Activated T-cell treated with anti-CD3 and anti-CD28 coated beads, Interleukin-2, amount 50 U/mL, for 72 hours (primary cell): ENCODE measurements around the gene MOB3A. TPM values are rescaled to one million over a fixed set of nuclear protein-coding genes. Genes with fewer than 3 reads are reported as not detected.
A peak's percentile ranks its signal among the peaks of the same experiment; 100 is the strongest.

Source experiments
- ATAC-seq, 2 donors: fragments of 150-1000 bp; cut with Tn5 transposase; replicated peaks in 1 of 2; 2 replicates each; pipeline ENCODE4 v1.10.0; 2021; ENCODE audit warnings: moderate library complexity in 2 of 2, mild to moderate bottlenecking in 1 of 2
- DNase-seq, 2 donors: peaks; one replicate each; pipeline ENCODE4 v3.0.0; 2021 to 2022; ENCODE audit warnings: mixed read lengths in 1 of 2
- H3K27ac Mint-ChIP-seq: one replicate; pipeline ENCODE4 v1.8.0; 2022; ENCODE audit warnings: mild to moderate bottlenecking, moderate library complexity, mixed read lengths
- H3K27me3 Mint-ChIP-seq: one replicate; pipeline ENCODE4 v1.8.0; 2022; ENCODE audit warnings: low read depth, mixed read lengths
- H3K36me3 Mint-ChIP-seq, 2 donors: one replicate each; pipeline ENCODE4 v1.8.0; 2022; ENCODE audit warnings: mixed read lengths in 2 of 2, mild to moderate bottlenecking in 1 of 2; ENCODE audit not compliant: insufficient read depth in 2 of 2
- H3K4me1 Mint-ChIP-seq: one replicate; pipeline ENCODE4 v1.8.0; 2022; ENCODE audit warnings: low read depth, mixed read lengths
- H3K4me3 Mint-ChIP-seq, 2 donors: one replicate each; pipeline ENCODE4 v1.8.0; 2022; ENCODE audit warnings: mild to moderate bottlenecking in 2 of 2, mixed read lengths in 2 of 2, moderate library complexity in 2 of 2
- H3K9me3 Mint-ChIP-seq, 2 donors: one replicate each; pipeline ENCODE4 v1.8.0; 2022; ENCODE audit warnings: mixed read lengths in 2 of 2
- total RNA-seq, 2 donors: library from RNA; stranded (reverse); gene quantifications; one replicate each; pipeline ENCODE4 v1.2.3, GENCODE V29; 2022

Gene MOB3A
- total RNA-seq = 100 to 1,000 TPM; 129 to 134 TPM

- Mint-ChIP-seq H3K27ac (peak within 1 kb of the TSS; percentile 96), H3K27me3 (no peaks in the 10 kb centered on the region), H3K9me3 (no peaks in the 10 kb centered on the region), H3K36me3 (peaks cover 10 to 12% of the 10 kb centered on the region in 2 donors), H3K4me3 (peak within 1 kb of the TSS; percentile 99), H3K4me1 (peaks cover 36% of the 10 kb centered on the region)
- DNase-seq = peak; percentile 92
- ATAC-seq = peak; percentile 65 to 69
These were observed at the start of gene MOB3A for GRCh38 chr19:2096034-2096479. MOB3A (minus strand) TSS chr19:2096326; CDS start chr19:2078560, 17,766 bp downstream.

- H3K36me3 Mint-ChIP-seq = peaks cover 0 to 3% of the 10 kb centered on the region in 2 donors
- no peaks in the 10 kb centered on the region for H3K9me3 Mint-ChIP-seq
- peak overlapping the region; percentile 40 to 55 for H3K4me3 Mint-ChIP-seq
- peaks cover 53% of the 10 kb centered on the region for H3K4me1 Mint-ChIP-seq
- H3K27ac Mint-ChIP-seq = peak overlapping the region; percentile 40
- H3K27me3 Mint-ChIP-seq = no peaks in the 10 kb centered on the region
- no peak for DNase-seq
- peak; percentile 13 to 26 for ATAC-seq
These were observed 49.7 kb upstream of the MOB3A start for GRCh38 chr19:2145831-2146241.

- H3K9me3 Mint-ChIP-seq = no peaks in the 10 kb centered on the region
- no peak overlapping the region for H3K27ac Mint-ChIP-seq
- DNase-seq (no peak), ATAC-seq (no peak)
- no peaks in the 10 kb centered on the region for H3K27me3 Mint-ChIP-seq
- peaks cover 44% of the 10 kb centered on the region for H3K4me1 Mint-ChIP-seq
- H3K36me3 Mint-ChIP-seq = peaks cover 0 to 5% of the 10 kb centered on the region in 2 donors
- no peak overlapping the region for H3K4me3 Mint-ChIP-seq
These were observed 48.1 kb upstream of the MOB3A start for GRCh38 chr19:2144190-2144589.

DNA sequence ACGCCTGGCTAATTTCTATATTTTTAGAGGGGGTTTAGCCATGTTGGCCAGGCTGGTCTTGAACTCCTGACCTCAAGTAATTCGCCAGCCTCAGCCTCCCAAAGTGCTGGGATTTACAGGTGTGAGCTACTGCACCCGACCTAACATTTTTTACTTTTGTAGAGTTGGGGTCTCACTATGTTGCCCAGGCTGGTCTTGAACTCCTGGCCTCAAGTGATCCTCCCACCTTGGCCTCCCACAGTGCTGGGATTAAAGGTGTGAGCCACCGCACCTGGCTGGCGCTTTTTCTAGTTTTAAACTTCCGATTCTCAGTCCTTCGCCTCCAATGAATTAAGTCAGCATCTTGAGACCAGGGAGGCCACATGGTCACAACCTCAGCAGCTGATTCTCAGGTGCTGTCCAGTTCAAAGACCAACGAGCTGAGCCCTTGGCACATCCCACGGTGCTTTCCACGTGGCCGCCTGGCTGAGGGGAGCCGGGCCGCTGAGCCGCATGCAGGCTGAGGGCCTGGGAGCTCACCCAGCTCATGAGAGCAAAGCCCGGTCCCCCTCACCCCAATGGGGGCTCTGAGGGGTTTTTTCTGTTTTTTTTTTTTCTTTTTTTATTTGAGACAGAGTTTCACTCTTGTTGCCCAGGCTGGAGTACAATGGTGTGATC, 46.2 kb upstream of the MOB3A start:
- Mint-ChIP-seq H3K36me3 (peaks cover 2 to 4% of the 10 kb centered on the region in 2 donors), H3K27ac (no peak overlapping the region)

GRCh38 chr19:2140138-2140569, 44.0 kb upstream of the MOB3A start:
- H3K27me3 Mint-ChIP-seq = no peaks in the 10 kb centered on the region
- ATAC-seq = no peak
- no peaks in the 10 kb centered on the region for H3K9me3 Mint-ChIP-seq
- H3K4me3 Mint-ChIP-seq = no peak overlapping the region
- DNase-seq = no peak
- peaks cover 4% of the 10 kb centered on the region for H3K4me1 Mint-ChIP-seq
- H3K27ac Mint-ChIP-seq = no peak overlapping the region
- peaks cover 2 to 4% of the 10 kb centered on the region in 2 donors for H3K36me3 Mint-ChIP-seq

More for the DNA sequence above, 46.2 kb upstream of the MOB3A start:
- no peak for ATAC-seq
- Mint-ChIP-seq H3K9me3 (no peaks in the 10 kb centered on the region), H3K4me1 (peaks cover 25% of the 10 kb centered on the region), H3K4me3 (no peak overlapping the region), H3K27me3 (no peaks in the 10 kb centered on the region)
- DNase-seq = no peak

DNA sequence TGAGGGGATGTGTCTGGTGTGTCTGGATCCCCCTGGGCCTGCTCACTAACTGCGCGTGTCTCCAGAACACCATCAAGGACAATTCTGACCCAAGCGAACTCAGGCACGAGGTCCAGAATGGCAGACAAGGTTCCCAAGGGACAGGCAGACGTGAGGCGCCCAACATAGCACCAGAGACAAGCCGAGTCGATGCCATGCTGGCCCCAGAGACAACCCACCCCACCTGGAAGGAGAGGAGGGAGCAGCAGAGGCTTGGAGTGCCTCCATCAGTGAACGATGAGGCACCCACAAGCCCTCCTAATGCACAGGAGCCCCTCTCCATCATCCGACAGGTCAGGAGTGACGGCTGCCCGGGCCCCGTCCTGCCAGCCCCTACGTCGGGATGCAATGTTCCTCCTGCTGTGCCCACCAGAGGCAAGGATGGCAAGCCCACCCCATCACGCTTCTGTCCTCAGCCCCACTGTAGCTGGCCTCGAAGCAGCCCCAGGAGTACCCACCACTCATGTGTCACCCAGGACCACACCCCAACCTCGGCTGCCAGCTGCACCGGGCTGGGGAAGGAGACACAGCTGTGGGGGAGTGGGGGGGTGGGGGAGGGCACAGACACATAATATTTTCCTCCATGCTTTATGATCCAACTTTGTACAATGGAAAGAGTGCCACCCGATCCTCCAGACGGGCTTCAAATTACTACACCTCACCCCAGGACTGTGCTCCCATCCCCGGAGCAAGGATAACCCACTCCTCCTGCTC, 43.4 kb upstream of the MOB3A start:
- no peak overlapping the region for H3K27ac Mint-ChIP-seq
- no peaks in the 10 kb centered on the region for H3K9me3 Mint-ChIP-seq
- no peak for DNase-seq
- H3K4me3 Mint-ChIP-seq = no peak overlapping the region
- ATAC-seq = no peak
- H3K36me3 Mint-ChIP-seq = peaks cover 2 to 3% of the 10 kb centered on the region in 2 donors
- H3K27me3 Mint-ChIP-seq = no peaks in the 10 kb centered on the region
- H3K4me1 Mint-ChIP-seq = no peaks in the 10 kb centered on the region

DNA sequence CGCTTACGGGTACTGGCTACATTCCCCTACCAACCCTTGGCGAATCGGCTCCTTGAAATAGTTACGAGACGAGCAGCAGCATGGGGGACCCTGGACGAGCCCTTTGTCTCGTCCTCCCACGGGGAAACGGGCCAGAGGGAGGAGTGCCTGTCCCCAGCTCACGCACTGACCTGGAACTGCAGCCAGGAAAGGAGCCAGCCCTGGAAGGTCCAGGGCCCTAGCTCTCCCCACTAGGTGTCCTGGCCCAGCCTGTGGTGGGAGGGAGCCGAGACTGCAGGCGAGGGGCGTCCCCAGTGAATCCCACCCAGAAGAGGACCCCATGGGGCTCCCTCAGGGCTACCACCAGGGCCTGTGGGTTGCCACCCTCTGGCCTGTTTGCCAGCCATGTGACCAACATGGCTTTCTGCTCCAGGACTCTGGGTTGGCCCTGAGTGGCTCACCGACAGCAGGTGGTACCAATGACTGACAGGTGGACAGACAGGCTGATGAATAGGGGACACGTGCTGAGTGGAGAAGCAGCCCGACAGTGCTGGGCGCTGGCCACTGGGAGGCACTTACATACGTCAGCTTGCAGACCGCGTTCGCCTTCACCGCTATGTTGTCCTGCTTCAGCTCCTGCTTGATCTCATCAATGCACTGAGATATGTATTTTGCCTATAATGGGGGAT, 42.1 kb upstream of the MOB3A start:
- ATAC-seq (no peak), DNase-seq (no peak)
- Mint-ChIP-seq H3K27me3 (no peaks in the 10 kb centered on the region), H3K4me1 (no peaks in the 10 kb centered on the region), H3K27ac (no peak overlapping the region), H3K36me3 (peaks cover 2 to 3% of the 10 kb centered on the region in 2 donors), H3K4me3 (no peak overlapping the region), H3K9me3 (no peaks in the 10 kb centered on the region)

- H3K9me3 Mint-ChIP-seq = no peaks in the 10 kb centered on the region
- no peak for ATAC-seq
- H3K27ac Mint-ChIP-seq = no peak overlapping the region
- DNase-seq = no peak
- no peaks in the 10 kb centered on the region for H3K4me1 Mint-ChIP-seq
- peaks cover 2 to 3% of the 10 kb centered on the region in 2 donors for H3K36me3 Mint-ChIP-seq
- no peak overlapping the region for H3K4me3 Mint-ChIP-seq
- no peaks in the 10 kb centered on the region for H3K27me3 Mint-ChIP-seq
These were observed 40.7 kb upstream of the MOB3A start for GRCh38 chr19:2136796-2137195.

GRCh38 chr19:2135474-2136402, 39.6 kb upstream of the MOB3A start:
- Mint-ChIP-seq H3K4me3 (no peak overlapping the region), H3K27me3 (no peaks in the 10 kb centered on the region), H3K27ac (no peak overlapping the region), H3K36me3 (peaks cover 2 to 3% of the 10 kb centered on the region in 2 donors), H3K4me1 (no peaks in the 10 kb centered on the region), H3K9me3 (no peaks in the 10 kb centered on the region)
- DNase-seq = no peak
- ATAC-seq = no peak

GRCh38 chr19:2132731-2133490, 36.8 kb upstream of the MOB3A start:
- H3K4me1 Mint-ChIP-seq = no peaks in the 10 kb centered on the region
- ATAC-seq (no peak), DNase-seq (no peak)
- no peak overlapping the region for H3K4me3 Mint-ChIP-seq
- no peaks in the 10 kb centered on the region for H3K9me3 Mint-ChIP-seq
- H3K36me3 Mint-ChIP-seq = peaks cover 2% of the 10 kb centered on the region in 2 donors
- no peaks in the 10 kb centered on the region for H3K27me3 Mint-ChIP-seq
- no peak overlapping the region for H3K27ac Mint-ChIP-seq

- DNase-seq = no peak
- ATAC-seq = no peak
- Mint-ChIP-seq H3K27me3 (no peaks in the 10 kb centered on the region), H3K4me3 (no peak overlapping the region), H3K9me3 (no peaks in the 10 kb centered on the region), H3K27ac (no peak overlapping the region), H3K4me1 (no peaks in the 10 kb centered on the region), H3K36me3 (peaks cover 0 to 2% of the 10 kb centered on the region in 2 donors)
These were observed 36.1 kb upstream of the MOB3A start for GRCh38 chr19:2132191-2132590.
